Gastroesophageal sphincter (tissue), 3 donors: ENCODE measurements around the gene ACSF3.

Experiments used
- CTCF ChIP-seq, 4 experiments: fragments of 200-600 bp in 2 of 4; fragments of 450-650 bp in 2 of 4; sonication (generic) in 1 of 4; IDR thresholded peaks; one replicate each; pipeline ENCODE4 v1.5.1; 2017 to 2019; ENCODE audit warnings: antibody characterized with exemption in 4 of 4, mild to moderate bottlenecking in 2 of 4, moderate library complexity in 2 of 4
- EP300 ChIP-seq: sonication (generic); formaldehyde crosslinking; IDR thresholded peaks from one replicate; pipeline ENCODE4 v1.6.1; 2017; ENCODE audit warnings: antibody characterized with exemption, mild to moderate bottlenecking
- POLR2A ChIP-seq, 2 donors: fragments of 450-650 bp; IDR thresholded peaks; one replicate each; pipeline ENCODE4 v1.6.1; 2017; ENCODE audit warnings: antibody characterized with exemption in 2 of 2, mild to moderate bottlenecking in 2 of 2, moderate library complexity in 1 of 2
- POLR2AphosphoS5 ChIP-seq: sonication (generic); formaldehyde crosslinking; IDR thresholded peaks from one replicate; pipeline ENCODE4 v1.6.1; 2017; ENCODE audit warnings: antibody characterized with exemption

DNA sequence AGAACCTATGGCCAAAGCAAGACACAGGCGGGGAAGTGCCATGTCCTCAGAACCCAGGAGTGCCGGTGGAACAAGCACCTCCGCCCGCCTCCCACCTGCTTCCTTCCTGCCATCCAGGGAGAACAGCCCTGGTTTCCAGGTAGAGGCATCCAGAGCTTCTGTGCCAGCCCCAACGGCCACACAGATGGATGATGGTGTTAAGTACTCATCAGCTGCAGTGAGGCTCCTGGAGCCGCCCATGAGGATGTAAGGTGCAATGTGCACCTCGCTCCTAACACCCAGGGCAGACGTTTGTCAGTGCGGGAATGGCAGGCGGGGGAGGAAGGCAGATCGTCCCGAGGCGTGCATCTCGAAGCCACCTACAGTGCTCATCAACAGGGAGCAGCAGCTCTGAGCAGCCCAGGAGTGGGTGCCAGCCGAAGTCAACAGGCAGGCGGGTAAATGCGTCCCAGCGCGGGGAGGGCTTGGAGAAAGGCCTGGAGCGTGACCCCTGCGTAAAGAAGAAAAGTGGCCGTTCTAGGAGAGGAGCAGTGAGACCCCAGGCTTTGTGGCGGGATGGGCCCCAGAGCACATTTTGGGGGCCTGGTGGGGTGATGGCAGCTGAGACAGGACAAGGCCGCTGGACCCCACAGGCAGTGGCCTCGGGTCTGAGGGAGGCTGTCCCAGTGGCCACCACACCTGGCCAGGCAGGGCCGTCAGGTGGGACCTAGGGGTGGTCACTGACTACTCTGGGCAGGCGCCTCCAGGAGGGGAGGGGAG, 46.1 kb upstream of the ACSF3 start:
- no peak for TF ChIP-seq CTCF (IDR thresholded peaks at IDR 0.05)
- TF ChIP-seq POLR2AphosphoS5, result no peak
- no peak for TF ChIP-seq POLR2A (IDR thresholded peaks at IDR 0.05)
- TF ChIP-seq EP300, result no peak
